Right lung (tissue), 5 donors: Measurements from ENCODE around the gene TRIML2. TPM values are rescaled to one million over a fixed set of nuclear protein-coding genes. Genes with fewer than 3 reads are reported as not detected.
"Not testable (repeated sequence)": the region's sequence is repeated elsewhere in the genome, so short reads cannot be mapped to it uniquely, and the experiment has no call there.

Experiments used
- DNase-seq, 2 donors: peaks; one replicate each; pipeline ENCODE4 v3.0.0-alpha.2; 2013
- polyA plus RNA-seq, 5 donors: library from polyadenylated mRNA; unstranded; fragments of 120-200 nt; gene quantifications; one replicate each; pipeline versions ENCODE4 v1.2.1 to v1.2.3, GENCODE V29; 2013; ENCODE audit warnings: inconsistent platforms in 1 of 5, low replicate concordance in 1 of 5; ENCODE audit not compliant: insufficient read length in 5 of 5, insufficient read depth in 1 of 5

Gene TRIML2
- polyA plus RNA-seq, 5 donors = 0.18 to 0.41 (median 0.40) TPM; not detected in 2

- no peak for DNase-seq
Measured at GRCh38 chr4:188107931-188108843, 1.2 kb downstream of the TRIML2 start.

- DNase-seq = no peak
Measured at GRCh38 chr4:188106454-188106853, 2.9 kb downstream of the TRIML2 start.

GRCh38 chr4:188092824-188093223, 16.6 kb downstream of the TRIML2 start:
- DNase-seq = no peak

- no peak for DNase-seq
Measured at GRCh38 chr4:188086858-188087257, 22.5 kb downstream of the TRIML2 start.

- no peak for DNase-seq
Measured at GRCh38 chr4:188082796-188083195, 26.6 kb downstream of the TRIML2 start.

GRCh38 chr4:188078116-188078515, 31.3 kb downstream of the TRIML2 start:
- DNase-seq = peak; percentile 5 to 14

- DNase-seq = no peak
Measured at GRCh38 chr4:188076169-188076568, 33.2 kb downstream of the TRIML2 start.

- DNase-seq = no peak
Measured at GRCh38 chr4:188061083-188061482, 48.3 kb downstream of the TRIML2 start.

- DNase-seq = no peak
Measured at GRCh38 chr4:188053302-188053701, 56.1 kb downstream of the TRIML2 start.

- DNase-seq = no peak
Measured at GRCh38 chr4:188046657-188047056, 62.7 kb downstream of the TRIML2 start.

GRCh38 chr4:188045461-188045860, 63.9 kb downstream of the TRIML2 start:
- DNase-seq = not testable (repeated sequence)

- no peak for DNase-seq
Measured at GRCh38 chr4:188043154-188043553, 66.2 kb downstream of the TRIML2 start.

GRCh38 chr4:188042191-188042590, 67.2 kb downstream of the TRIML2 start:
- DNase-seq = no peak

GRCh38 chr4:188041721-188042120, 67.7 kb downstream of the TRIML2 start:
- DNase-seq = no peak

Other genes starting within 250 kb of the TRIML2 start
- gene ZFP42, start 113.8 kb downstream of the TRIML2 start, polyA plus RNA-seq = 10 to 100 TPM in 2 of 5 donors, 1 to 10 TPM in 3; 7.2 to 14.4 (median 8.6) TPM
- gene TRIML1, start 29.8 kb upstream of the TRIML2 start, polyA plus RNA-seq = not detected